ENCODE results near the gene CAMTA1.
"Not testable (repeated sequence)": the region's sequence is repeated elsewhere in the genome, so short reads cannot be mapped to it uniquely, and the experiment has no call there.

DNA sequence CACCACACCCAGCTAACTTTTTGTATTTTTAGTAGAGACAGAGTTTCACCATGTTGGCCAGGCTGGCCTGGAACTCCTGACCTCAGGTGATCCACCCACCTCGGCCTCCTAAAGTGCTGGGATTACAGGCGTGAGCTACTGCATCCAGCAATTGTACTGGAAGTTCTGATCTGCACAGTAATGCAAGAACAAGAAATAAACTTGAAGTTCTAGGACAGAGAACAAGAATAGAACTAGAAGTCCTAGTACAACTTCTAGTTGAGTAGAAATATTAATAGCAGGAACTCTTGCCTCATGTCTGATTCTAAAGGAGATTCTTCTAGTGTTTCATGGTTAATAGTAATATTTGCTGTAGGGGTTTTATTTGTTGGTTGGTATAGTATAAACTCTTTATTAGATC, 383.3 kb downstream of the CAMTA1 start:
- TF ChIP-seq, protein P1, sequence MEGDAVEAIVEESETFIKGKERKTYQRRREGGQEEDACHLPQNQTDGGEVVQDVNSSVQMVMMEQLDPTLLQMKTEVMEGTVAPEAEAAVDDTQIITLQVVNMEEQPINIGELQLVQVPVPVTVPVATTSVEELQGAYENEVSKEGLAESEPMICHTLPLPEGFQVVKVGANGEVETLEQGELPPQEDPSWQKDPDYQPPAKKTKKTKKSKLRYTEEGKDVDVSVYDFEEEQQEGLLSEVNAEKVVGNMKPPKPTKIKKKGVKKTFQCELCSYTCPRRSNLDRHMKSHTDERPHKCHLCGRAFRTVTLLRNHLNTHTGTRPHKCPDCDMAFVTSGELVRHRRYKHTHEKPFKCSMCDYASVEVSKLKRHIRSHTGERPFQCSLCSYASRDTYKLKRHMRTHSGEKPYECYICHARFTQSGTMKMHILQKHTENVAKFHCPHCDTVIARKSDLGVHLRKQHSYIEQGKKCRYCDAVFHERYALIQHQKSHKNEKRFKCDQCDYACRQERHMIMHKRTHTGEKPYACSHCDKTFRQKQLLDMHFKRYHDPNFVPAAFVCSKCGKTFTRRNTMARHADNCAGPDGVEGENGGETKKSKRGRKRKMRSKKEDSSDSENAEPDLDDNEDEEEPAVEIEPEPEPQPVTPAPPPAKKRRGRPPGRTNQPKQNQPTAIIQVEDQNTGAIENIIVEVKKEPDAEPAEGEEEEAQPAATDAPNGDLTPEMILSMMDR (IDR thresholded peaks at IDR 0.05), result not testable (repeated sequence)
- TF ChIP-seq POLR2A, POLR2AphosphoS5 (IDR thresholded peaks at IDR 0.05): not testable (repeated sequence)
